Mesendoderm (in vitro differentiated cells): ENCODE data around the gene NEURL2.

Experiments
- DNase-seq: peaks from one replicate; pipeline ENCODE4 v3.0.0; 2013
- H2AK5ac ChIP-seq: 2 replicates; pipeline ENCODE4 v1.6.1; 2013; ENCODE audit warnings: low read length, inconsistent platforms
- H2BK120ac ChIP-seq: 2 replicates; pipeline ENCODE4 v1.6.1; 2013; ENCODE audit warnings: low read depth, mild to moderate bottlenecking, low read length, moderate library complexity, mixed read lengths
- H2BK15ac ChIP-seq: replicated peaks from 2 replicates; pipeline ENCODE4 v1.6.1; 2013; ENCODE audit warnings: low read depth, mild to moderate bottlenecking, moderate library complexity
- H2BK5ac ChIP-seq: 2 replicates; pipeline ENCODE4 v1.6.1; 2013; ENCODE audit warnings: low read length, inconsistent platforms
- H3K18ac ChIP-seq: 2 replicates; pipeline ENCODE4 v1.6.1; 2013; ENCODE audit warnings: mild to moderate bottlenecking, low read length, mixed read lengths
- H3K23ac ChIP-seq: one replicate; pipeline ENCODE4 v1.6.1; 2013; ENCODE audit warnings: low read length
- H3K27ac ChIP-seq: 2 replicates; pipeline ENCODE4 v1.5.1; 2013; ENCODE audit warnings: low read depth, mild to moderate bottlenecking, inconsistent platforms, low read length, moderate library complexity
- H3K27me3 ChIP-seq: 2 replicates; pipeline ENCODE4 v1.6.1; 2013; ENCODE audit warnings: low read length, control low read depth, mild to moderate bottlenecking, inconsistent platforms; ENCODE audit not compliant: insufficient read depth, poor library complexity
- H3K36me3 ChIP-seq: 2 replicates; pipeline ENCODE4 v1.6.1; 2013; ENCODE audit warnings: low read length, inconsistent platforms; ENCODE audit not compliant: control insufficient read depth, insufficient read depth
- H3K4ac ChIP-seq: one replicate; pipeline ENCODE4 v1.6.1; 2013; ENCODE audit warnings: low read depth, mild to moderate bottlenecking, low read length, moderate library complexity
- H3K4me1 ChIP-seq: 2 replicates; pipeline ENCODE4 v1.6.1; 2013; ENCODE audit warnings: low read depth, low read length, inconsistent platforms; ENCODE audit not compliant: control insufficient read depth
- H3K4me2 ChIP-seq: 2 replicates; pipeline ENCODE4 v1.6.1; 2013; ENCODE audit warnings: low read length
- H3K4me3 ChIP-seq: 2 replicates; pipeline ENCODE4 v1.5.1; 2013; ENCODE audit warnings: mild to moderate bottlenecking, low read length
- H3K56ac ChIP-seq: one replicate; pipeline ENCODE4 v1.6.1; 2013; ENCODE audit warnings: low read length
- H3K79me1 ChIP-seq: 2 replicates; pipeline ENCODE4 v1.6.1; 2013; ENCODE audit warnings: low read length, inconsistent platforms
- H3K79me2 ChIP-seq: 2 replicates; pipeline ENCODE4 v1.6.1; 2013; ENCODE audit warnings: mild to moderate bottlenecking, low read length; ENCODE audit not compliant: control insufficient read depth, insufficient read depth
- H3K9ac ChIP-seq: 2 replicates; pipeline ENCODE4 v1.6.1; 2013; ENCODE audit warnings: low read length, inconsistent platforms
- H4K5ac ChIP-seq: one replicate; pipeline ENCODE4 v1.6.1; 2013; ENCODE audit warnings: low read length
- H4K8ac ChIP-seq: one replicate; pipeline ENCODE4 v1.6.1; 2013; ENCODE audit warnings: low read depth, mild to moderate bottlenecking, control low read depth, low read length, moderate library complexity
- WGBS: extraction: QIAGEN DNeasy Blood & Tissue Kit; methylation state at CpG from one replicate; pipeline ENCODE4 v1.1.7; 2013; ENCODE audit warnings: low lambda C conversion rate, missing lambda C conversion rate; ENCODE audit not compliant: insufficient coverage; ENCODE audit errors: extremely low coverage; 5-methylcytosine and 5-hydroxymethylcytosine counted together

NEURL2 gene

DNA sequence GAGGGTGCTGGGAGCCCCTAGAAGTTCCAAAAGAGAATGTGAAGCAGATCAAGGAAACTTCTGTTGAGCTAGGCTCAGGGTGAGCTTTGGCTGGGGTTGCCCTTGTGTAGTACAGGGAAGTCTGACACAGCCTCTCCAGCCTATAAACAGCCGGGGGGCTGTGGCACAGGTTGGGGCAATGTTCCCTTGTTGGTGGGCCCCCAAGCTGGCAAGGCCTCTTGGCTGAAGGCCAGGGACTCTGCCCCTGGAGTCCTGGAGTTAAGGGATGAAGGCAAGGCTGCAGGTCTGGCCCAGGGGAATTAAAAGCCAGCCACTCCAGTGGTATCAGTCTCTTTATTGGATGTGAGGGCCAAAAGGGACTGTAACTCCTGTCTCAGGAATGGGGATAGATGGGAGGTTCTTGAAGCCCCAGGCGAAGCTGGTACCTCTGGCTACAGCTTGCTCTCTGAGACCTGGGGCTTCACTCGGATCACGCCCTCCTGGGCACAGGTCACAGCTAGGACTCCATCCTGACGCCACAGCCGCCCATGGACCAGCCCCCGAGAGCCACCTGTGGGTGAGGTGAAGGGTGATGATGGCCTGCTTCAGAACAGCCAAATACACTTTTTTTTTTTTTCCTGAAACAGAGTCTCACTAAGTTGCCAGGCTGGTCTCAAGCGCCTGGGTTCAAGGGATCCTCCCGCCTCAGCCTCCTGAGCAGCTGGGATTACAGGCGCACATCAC is 49.4 kb downstream of the NEURL2 start:
- no peaks in the 10 kb centered on the region for H3K79me1 ChIP-seq
- H3K4ac ChIP-seq, result no peak overlapping the region
- no peaks in the 10 kb centered on the region for H3K4me1 ChIP-seq
- H2BK5ac ChIP-seq, result no peak overlapping the region
- no peak overlapping the region for H4K8ac ChIP-seq
- no peak overlapping the region for H2BK15ac ChIP-seq
- no peak overlapping the region for H3K4me2 ChIP-seq
- H3K27me3 ChIP-seq, result no peaks in the 10 kb centered on the region
- no peak overlapping the region for H4K5ac ChIP-seq
- H3K23ac ChIP-seq, result no peak overlapping the region
- no peak overlapping the region for H3K18ac ChIP-seq
- no peaks in the 10 kb centered on the region for H3K79me2 ChIP-seq
- H3K36me3 ChIP-seq, result peaks cover 2% of the 10 kb centered on the region
- H3K9ac ChIP-seq, result no peak overlapping the region
- no peak overlapping the region for H3K56ac ChIP-seq
- no peak overlapping the region for H2AK5ac ChIP-seq
- WGBS, result no CpG with 5 or more reads among the region's 10 CpGs
- no peak overlapping the region for H2BK120ac ChIP-seq
- no peak for DNase-seq
- H3K4me3 ChIP-seq, result no peak overlapping the region
- no peak overlapping the region for H3K27ac ChIP-seq

DNA sequence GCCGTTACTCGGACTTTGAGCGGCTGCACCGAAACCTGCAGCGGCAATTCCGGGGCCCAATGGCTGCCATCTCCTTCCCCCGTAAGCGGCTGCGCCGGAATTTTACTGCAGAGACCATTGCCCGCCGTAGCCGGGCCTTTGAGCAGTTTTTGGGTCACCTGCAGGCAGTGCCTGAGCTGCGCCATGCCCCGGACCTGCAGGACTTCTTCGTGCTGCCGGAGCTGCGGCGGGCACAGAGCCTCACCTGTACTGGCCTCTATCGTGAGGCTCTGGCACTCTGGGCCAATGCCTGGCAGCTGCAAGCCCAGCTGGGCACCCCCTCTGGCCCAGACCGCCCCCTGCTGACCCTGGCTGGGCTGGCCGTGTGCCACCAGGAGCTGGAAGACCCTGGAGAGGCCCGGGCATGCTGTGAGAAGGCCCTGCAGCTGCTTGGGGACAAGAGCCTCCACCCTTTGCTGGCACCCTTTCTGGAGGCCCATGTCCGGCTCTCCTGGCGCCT is 50.3 kb downstream of the NEURL2 start:
- no peak overlapping the region for H3K27ac ChIP-seq
- no peak overlapping the region for H2BK15ac ChIP-seq
- no peak overlapping the region for H4K8ac ChIP-seq
- H3K9ac ChIP-seq, result no peak overlapping the region
- no peak overlapping the region for H2BK5ac ChIP-seq
- no peak overlapping the region for H3K18ac ChIP-seq
- no CpG with 5 or more reads among the region's 25 CpGs for WGBS
- no peaks in the 10 kb centered on the region for H3K4me1 ChIP-seq
- H3K4ac ChIP-seq, result no peak overlapping the region
- no peak overlapping the region for H2BK120ac ChIP-seq
- no peak overlapping the region for H3K4me3 ChIP-seq
- H3K79me2 ChIP-seq, result no peaks in the 10 kb centered on the region
- no peak overlapping the region for H3K56ac ChIP-seq
- peaks cover 2% of the 10 kb centered on the region for H3K36me3 ChIP-seq
- H4K5ac ChIP-seq, result no peak overlapping the region
- H3K79me1 ChIP-seq, result no peaks in the 10 kb centered on the region
- no peak overlapping the region for H3K23ac ChIP-seq
- no peak overlapping the region for H2AK5ac ChIP-seq
- no peak for DNase-seq
- H3K4me2 ChIP-seq, result no peak overlapping the region
- H3K27me3 ChIP-seq, result no peaks in the 10 kb centered on the region
